ENCODE measurements around the gene SDK1.

The SDK1 gene

DNA sequence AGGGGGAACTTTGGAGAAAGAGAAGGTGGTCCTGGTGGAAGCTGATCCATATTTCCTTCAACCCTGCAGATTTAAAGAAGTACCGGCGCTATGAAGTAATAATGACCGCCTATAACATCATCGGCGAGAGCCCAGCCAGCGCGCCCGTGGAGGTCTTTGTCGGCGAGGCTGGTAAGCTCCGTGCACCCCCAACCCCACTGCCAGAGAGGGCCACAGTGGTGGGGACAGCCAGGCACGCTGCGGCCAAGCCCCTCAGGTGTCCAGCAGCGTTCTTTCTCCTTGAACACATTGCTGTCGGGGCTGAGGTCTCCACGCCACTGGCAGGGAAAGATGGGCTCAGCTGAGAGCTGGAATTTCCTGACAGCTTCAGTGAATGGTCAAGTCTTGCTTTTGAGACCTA, 877.4 kb downstream of the SDK1 start:
- no peak for DNase-seq (ENCODE audit: low read depth in 2 of 2)

DNA sequence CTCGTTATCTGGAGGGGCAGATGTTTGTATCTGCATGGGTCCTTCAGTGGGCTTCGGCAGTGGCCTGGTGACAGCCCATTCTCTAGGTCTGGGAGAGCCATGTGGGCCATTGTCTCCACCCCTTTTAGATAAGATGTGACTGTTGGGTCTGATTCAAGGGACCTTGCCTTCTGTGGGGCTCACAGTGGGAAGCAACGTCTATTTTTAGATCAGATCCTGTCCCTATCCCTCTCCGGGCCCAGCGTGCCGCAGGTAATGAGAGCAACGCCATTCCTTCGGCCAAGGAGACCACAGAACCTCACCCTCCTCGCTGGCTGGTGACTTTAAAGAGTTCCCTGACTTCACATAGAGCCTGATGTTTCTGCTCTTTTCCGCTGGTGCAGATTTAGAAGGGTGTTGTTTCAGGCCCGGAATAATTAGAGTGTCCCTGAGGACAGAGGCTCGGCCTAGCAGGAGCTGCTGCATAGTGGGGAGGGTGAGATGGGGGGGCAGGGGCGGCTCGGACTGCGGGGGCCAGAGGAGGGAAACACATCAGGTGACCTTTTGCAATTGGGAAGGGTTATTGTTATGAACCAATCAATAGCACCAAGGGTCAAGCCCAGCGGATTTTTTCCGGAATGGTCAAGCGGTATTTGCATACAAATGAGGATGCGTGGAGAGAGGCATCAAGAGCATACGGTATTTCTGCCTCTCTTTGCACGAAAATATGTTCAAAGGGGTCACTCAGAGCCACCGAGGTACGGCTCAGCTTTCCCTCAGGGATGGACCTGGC, 878.0 kb downstream of the SDK1 start:
- DNase-seq (ENCODE audit: low read depth in 2 of 2), result no peak

DNA sequence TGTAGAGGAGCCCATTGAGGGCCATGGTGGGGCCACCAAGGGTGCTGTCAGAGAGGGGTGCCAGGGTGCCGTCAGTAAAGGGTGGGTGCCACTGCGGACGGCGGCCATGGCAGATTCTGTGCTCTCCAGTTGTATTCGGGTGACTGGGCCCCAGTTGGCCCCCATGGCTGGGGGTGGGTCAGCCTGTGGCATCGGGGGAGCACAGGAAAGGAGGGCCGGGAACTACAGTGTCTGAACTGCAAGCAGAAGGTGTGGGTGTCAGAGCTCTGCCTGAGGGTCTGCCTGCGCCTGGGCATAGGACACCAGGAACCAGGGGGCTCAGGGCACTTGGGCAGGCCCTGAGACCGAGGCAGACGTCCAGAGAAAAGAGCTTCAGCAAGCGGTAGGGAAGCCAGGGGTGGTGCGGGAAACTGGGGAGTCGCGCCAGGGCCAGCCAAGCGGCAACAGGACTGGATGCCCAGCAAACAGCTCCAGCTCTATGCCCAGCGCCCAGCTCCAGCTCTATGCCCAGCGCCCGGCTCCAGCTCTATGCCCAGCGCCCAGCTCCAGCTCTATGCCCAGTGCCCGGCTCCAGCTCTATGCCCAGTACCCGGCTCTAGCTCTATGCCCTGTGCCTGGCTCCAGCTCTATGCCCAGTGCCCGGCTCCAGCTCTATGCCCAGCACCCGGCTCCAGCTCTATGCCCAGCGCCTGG, 878.8 kb downstream of the SDK1 start:
- DNase-seq (ENCODE audit: low read depth in 2 of 2), result no peak

DNA sequence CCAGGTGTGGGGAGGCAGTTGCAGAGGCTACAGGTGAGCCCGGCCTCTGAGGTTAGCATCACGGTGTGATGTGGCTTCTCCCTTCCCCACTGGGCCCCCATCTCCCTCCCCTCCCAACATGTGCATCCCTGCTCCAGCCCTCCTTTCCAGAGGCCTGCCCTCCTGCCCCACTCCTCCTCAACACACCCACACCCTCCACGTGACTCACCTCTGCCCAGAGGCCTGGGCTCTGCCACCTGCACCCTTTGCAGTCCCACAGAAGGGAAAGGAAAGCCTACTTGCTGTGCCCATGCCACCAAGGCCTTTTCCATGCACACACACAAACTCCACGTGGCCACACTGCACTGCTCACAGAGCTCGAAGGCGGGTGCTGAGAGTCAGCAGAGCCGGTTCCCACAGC, 880.4 kb downstream of the SDK1 start:
- no peak for DNase-seq (ENCODE audit: low read depth in 2 of 2)

DNA sequence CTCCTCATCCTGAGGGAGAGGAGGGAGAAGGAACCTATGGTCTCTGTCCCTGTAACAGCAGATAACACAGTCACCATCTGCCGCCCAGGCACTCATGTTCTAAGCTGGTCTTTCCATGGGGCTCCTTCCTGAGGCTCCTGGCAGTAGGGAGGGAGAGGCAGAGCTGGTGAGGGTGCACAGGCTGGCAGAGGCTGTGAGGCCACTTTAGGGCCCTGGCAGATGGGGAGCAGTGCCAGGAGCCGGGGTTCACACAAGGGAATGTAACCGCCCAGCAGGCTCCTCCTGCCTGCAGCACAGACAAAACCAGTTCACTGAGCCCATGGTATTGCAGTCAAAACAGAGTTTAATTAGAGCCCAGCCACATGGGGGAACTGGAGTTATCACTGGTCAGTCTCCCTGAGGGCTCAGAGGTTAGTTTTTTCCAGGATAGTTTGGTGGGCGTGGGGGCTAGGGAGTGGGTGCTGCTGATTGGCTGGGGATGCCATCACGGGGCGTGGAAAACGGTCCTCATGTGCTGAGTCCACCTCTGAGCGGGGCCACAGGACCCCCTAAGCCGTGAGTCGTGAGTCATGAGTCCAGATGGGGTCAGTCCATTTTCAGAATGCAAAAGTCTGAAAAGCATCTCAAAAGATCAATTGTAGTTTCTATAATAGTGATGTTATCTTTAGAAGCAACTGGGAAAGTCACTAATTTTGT, 881.7 kb downstream of the SDK1 start:
- no peak for DNase-seq (ENCODE audit: low read depth in 2 of 2)

DNA sequence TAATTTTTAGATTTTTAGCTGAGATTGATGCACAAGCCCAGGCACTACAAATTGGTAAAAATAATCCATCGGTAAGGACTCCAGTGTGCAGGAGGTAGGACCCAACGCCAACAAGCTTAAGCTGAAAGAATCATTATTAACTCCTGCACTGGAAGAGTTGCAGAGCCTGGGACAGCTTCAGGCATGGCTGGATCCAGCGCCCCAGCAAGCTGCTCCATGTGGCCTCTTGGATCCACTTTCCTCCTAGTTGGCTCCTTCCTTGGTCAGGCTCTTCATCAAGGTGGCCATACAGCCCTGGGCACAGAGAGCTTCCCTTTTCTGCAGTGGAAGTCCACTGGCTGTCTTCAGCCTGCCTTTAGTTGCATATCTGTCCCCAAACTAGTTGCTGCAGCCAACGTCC, 883.6 kb downstream of the SDK1 start:
- no peak for DNase-seq (ENCODE audit: low read depth in 2 of 2)

DNA sequence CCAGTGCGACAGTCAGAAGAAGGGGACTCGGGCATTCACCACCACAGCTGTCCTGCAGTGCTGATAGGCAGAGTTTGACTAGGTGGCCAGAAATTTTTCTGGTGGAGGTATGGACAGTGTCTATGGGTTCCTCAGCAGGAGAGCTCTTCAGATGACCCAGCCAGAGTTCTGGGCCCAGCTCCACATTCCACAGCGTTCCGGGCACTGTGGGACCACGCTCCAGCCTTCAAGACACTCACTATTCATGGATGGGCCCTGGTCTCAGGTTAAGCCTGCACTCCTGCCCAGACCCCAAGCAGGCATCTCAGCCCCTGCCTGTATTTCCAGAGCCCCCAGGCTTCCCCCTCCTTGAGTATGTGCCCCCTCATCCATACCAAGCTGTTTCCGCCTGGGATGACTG, 884.1 kb downstream of the SDK1 start:
- DNase-seq (ENCODE audit: low read depth in 2 of 2), result no peak

DNA sequence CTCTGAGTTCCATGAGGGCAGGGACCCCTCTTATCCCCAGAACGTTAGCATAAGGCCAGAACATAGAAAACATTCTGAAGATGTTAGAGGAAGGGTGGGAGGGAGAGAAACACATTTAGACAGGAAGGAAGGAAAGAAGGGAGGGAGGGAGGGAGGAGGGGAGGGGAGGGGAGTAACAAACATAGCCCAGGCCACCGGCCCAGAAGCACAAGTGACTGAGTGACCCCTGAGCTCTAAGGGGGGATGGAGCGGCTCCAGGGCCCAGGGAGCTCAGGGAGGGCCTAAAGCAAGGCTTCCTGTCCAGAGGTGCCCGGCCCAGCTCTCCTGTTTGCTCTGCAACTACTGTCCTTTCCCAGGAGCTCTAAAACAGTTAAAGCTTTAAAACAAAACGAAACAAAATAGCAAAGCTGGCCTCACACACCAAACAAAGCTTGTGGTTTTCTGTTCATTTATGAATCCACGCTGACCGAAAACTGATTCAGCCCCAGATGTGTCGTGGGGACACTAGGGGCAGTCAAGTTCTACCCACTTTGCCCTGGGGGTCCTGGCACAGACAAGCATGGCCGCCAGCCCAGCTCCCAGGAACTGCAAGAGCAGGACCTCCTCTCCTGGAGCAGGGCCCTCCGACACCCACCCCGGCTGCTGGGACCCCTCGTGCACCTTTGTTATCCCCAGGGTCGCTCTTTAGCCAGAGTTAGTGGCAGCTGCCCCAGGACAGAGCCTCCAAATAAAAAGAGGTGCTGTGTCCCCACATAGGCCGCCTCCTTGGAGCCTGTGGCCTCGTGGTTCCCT, 884.9 kb downstream of the SDK1 start:
- DNase-seq (ENCODE audit: low read depth in 2 of 2), result no peak

DNA sequence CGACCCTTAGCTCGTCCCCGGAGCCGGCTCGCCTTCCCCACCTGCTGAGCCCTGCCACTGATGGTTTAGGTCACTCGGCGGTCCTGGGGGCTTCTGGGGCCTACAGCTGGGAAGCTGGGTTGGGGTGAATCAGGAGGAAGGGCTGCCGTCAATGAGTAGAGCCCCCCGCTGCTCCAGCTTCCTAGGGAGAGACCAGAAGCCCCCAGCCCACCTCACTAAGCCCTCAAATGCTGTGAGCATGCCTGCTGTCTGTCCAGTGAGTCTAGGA, 885.4 kb downstream of the SDK1 start:
- DNase-seq (ENCODE audit: low read depth in 2 of 2), result no peak

DNA sequence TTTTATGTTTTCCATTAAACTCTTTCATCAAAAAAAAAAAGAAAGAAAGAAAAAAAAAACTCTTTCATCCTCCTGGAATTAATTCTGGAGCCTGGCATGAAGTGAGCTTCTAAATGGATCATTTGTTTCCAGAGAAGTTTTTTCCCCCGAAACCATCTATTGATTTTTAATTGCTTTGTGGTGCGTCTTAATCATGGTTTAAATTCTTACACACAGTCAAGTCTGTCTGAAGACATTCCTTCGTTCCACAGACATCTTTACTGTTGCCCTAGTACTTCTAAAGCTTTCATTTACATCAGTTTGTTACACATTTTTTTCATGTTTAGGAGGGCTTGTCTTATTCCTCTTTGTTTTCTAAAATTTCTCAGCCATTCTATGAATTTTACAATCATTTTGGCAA, 887.6 kb downstream of the SDK1 start:
- no peak for DNase-seq (ENCODE audit: low read depth in 2 of 2)

DNA sequence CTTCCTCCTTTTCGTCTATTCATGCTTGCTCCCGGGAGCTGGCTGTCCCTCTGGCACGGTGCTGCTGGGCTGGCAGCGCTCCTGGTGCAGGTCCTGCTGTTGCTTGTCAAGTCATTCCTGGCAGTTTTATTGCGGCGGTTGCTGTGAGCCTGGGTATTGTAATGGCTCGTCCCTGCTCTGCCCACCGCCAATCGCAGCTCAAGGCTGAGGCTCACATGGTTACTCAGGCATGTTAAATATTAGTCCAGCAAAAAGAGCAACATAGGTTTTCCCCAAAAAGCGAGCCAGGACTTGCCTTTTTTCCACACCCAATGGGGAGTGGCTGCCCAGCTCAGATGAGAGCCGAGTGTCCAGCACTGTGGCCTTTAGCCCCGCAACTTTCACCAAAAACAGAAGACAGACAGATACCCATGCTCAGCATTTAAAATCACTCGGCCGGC, 888.1 kb downstream of the SDK1 start:
- DNase-seq (ENCODE audit: low read depth in 2 of 2), result no peak

DNA sequence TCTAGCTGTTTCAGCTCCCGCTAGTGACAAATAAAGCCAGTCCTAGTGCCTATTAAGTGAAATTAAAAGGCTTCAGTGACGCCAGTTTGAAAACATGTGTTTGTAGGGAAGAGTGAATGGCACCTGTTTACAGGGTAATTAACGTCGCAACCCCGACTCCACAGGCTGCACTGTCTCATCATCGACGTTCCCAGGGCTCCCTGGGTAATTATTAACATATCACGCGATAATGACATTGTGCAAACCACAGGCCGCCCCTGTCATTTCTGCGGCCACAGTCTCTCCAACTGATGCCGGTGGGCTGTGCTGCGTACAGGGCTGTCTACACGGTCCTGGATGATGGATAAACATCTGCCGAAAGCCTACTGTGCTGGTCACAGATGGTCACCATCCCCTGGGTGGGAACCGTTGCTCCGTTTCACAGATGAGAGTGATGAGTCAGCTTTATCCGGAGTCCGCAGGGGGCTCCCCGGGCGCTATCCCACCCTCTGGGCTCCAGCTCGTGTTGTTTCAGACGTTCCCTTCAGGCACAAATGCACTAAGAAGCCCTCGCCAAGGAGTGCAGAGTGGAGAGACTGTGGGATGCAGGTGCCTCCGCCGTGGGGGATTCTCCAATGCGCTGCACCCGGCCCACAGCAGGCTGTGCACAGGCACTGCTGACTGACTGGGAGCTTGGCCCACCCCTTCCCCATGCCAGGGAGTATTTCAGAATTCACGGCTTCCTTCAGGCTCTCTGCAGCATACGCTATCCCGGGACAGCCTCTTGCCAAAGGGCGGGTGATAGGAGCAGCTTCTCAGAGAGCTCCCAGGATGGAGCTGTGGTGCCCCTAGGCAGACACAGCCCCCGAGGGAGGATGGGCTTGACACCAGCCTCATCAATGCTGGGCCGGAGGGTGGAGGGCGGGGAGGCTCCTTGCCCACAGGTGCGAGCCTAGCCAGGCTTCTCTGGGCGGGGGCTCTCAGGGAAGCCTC, 889.2 kb downstream of the SDK1 start:
- no peak for DNase-seq (ENCODE audit: low read depth in 2 of 2)

DNA sequence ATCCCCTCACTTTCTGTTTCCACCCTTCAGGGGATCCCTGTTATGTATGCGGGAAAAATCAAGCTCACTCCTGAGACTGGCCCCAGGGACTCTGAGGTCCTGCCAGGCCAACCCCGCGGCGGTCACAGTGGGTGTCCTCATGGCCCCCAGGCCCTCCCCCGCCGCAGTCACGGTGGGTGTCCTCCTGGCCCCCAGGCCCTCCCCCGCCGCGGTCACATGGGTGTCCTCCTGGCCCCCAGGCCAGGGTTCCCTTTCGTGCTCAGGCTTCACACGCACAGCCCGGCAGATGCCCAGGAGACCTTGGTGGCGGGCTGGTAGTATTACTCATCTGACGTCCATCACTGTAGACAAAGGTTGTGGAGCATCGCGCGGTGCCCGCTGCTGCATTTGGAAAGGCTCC, 890.0 kb downstream of the SDK1 start:
- DNase-seq (ENCODE audit: low read depth in 2 of 2), result no peak

DNA sequence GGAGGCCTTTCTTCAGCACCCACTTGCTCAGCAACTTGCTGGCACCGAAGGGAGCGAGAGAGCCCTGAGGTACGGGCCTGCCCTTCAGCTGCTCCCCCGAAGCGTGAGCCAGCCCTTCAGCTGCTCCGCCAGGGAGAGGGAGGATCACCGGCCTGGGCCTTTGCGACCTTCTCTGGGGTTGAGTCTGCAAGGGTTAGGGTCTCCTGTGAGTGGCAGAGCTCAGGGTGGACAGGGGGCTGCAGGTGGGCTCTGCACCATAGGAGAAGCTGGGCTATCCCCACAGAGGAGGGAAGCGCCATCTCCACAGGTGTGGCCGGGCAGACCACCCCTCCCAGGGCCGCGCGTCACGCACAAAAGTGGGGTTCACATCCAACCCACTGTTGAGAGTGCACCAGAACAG, 890.5 kb downstream of the SDK1 start:
- DNase-seq (ENCODE audit: low read depth in 2 of 2), result no peak

DNA sequence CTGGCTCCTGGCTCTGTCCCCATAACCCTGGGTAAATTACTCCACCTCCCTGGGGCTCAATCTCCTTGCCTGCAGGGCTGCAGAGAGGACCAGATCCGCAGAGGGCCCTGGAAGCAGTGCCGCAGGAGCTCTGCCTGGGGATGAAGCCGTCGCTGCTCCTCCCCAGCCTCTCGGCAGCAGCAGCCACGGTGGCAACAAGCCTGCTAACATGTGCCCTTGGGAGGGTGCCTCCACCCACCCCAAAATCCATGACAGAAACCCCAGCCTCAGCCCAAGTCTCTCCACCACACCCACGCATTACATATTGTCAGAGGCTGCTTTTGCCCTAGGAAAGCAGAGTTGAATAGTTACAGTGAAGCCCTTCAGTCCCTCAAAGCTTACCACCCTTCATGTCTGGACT, 894.6 kb downstream of the SDK1 start:
- DNase-seq (ENCODE audit: low read depth in 2 of 2), result no peak

DNA sequence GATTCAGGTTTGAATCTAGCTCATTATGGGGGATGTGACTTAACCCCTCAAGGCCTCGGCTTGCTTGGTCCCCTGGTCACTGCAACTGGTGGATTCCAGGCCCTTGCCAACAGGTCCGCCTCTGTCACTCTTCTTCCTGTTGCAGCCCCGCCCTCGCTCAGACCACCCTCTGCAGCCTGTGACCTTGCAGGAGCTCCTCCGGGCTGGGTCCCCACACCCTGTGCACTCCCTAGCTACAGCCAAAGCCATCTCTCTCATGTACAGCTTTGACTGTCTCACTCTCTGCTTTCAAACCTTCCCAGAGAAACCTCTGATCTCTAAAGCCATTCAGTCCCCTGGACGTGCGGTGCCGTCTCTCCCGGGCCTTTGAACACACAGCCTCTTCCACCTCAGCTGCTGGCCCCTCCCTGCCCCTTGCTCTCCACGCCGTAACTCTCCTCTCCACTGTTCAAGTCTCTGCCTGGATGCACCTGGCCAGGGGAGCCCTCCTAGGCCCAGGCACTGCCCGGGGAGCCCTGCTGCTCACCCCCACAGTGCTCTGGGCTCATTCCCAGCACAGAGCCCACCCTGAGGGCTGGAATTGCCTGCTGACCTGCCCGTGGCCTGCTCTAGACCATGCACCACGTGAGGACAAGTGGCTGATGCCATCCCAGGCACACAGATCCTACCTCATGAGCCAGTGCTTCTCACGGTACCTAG, 895.2 kb downstream of the SDK1 start:
- DNase-seq (ENCODE audit: low read depth in 2 of 2), result no peak

DNA sequence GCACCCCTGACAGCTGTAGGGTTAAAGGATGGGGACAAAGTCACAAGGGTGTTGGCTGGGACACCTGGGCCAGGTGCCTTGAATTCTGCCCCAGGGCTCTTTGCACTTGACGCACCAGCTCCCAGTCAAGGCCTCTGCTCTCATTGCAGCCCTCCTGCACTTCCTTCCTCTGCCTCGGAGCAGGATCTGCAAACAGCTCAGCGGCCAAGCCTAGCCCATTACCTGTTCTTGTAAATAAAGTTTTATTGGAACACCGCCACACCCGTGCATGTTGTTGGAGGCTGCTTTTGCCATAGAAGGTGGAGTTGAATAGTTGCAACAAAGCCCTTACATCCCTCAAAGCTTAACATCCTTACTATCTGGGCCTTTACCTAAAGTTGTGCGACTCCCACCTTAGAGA, 897.2 kb downstream of the SDK1 start:
- DNase-seq (ENCODE audit: low read depth in 2 of 2), result no peak

DNA sequence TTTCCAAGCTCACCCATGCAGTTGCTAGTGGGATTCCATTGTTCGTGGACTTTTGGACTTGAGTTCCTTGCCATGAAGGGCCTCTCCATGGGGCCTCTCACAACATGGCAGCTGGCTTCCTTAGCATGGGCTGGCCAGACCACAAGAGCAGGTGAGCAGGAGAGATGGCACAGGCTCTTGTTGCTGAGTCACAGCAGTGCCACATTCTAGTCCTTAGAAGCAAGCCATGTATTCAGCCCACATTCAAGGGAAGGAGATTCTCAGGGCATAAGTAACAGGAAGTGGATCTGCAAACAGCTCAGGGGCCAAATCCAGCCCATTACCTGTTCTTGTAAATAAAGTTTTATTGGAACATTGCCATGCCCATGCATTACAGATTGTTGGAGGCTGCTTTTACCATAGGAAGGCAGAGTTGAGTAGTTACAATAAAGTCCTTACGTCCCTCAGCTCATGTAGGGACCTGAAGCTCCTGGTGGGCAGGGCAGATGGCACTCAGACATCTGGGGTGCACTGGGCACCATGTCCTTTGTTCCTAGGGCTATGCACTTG, 899.6 kb downstream of the SDK1 start:
- DNase-seq (ENCODE audit: low read depth in 2 of 2), result no peak

DNA sequence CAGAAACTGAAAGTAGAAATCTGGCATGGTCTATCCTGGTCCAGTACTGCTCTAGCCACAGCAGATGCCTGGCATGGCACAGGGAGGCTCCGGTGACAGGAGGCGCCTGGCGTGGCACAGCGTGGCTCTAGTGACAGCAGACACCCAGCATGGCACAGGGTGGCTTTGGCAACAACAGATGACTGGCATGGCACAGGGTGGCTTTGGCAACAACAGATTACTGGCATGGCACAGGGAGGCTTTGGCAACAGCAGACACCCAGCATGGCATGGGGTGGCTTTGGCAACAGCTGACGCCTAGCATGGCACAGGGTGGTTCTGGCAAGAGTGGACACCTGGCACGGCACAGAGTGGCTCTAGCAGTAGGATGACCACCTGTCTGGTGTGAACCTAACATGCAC, 900.5 kb downstream of the SDK1 start:
- DNase-seq (ENCODE audit: low read depth in 2 of 2), result no peak

DNA sequence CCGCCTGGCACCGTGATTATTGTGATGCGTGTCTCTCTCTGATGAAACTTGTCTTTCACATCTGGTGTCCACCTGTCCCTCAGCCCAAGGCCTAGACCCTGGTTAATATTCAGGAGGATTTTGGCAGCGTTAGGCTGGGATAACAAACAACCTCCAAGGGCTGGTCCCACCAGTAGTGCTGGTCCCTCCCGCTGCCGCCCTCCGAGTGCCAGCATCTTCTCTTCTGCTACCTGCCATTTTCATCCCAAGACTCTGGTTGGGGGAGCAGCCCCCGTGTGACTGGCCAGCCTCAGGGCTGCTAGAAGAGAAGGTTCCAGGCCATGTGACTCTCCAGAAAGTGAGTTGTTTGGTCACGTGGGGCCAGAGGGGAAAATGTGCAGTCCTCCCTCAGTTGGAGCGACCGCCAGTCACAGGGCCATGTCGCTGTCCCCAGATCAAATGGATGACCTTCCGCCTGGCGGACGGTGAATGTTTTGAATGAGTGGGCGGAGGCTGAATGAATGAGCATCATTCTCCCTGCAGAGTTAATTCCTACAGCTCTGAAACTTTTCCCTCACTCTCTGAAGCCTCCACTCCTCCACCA, 901.2 kb downstream of the SDK1 start:
- DNase-seq (ENCODE audit: low read depth in 2 of 2), result no peak
